SIG-M5 (cell line): ENCODE data around the gene MUC13.

Experiments used
- DNase-seq: peaks from one replicate; lab custom pipeline; 2025; lab: John Stamatoyannopoulos, UW

The MUC13 gene

GRCh38 chr3:124876401-124876878 is 58.1 kb downstream of the MUC13 start:
- no peak for DNase-seq

- DNase-seq, result no peak
These were observed 61.3 kb downstream of the MUC13 start for GRCh38 chr3:124873226-124873625.

GRCh38 chr3:124867511-124867910 is 67.0 kb downstream of the MUC13 start:
- no peak for DNase-seq

- no peak for DNase-seq
These were observed 72.5 kb downstream of the MUC13 start for GRCh38 chr3:124862006-124862405.

GRCh38 chr3:124861041-124861440 is 73.5 kb downstream of the MUC13 start:
- no peak for DNase-seq

- DNase-seq, result no peak
These were observed 74.0 kb downstream of the MUC13 start for GRCh38 chr3:124860599-124860998.

- DNase-seq, result no peak
These were observed 75.5 kb downstream of the MUC13 start for GRCh38 chr3:124859025-124859424.

- DNase-seq, result no peak
These were observed 76.3 kb downstream of the MUC13 start for GRCh38 chr3:124858275-124858674.

- DNase-seq, result no peak
These were observed 77.9 kb downstream of the MUC13 start for GRCh38 chr3:124856677-124857076.
